SK-N-SH (cell line): ENCODE results near the gene ADRA2B. TPM values are rescaled to one million over a fixed set of nuclear protein-coding genes. Genes with fewer than 3 reads are reported as not detected.

Experiments used
- CHD2 ChIP-seq: fragments of 150-350 bp; IDR thresholded peaks from 2 replicates; pipeline ENCODE4 v1.6.1; 2018; ENCODE audit warnings: low read length; ENCODE audit not compliant: partially characterized antibody
- CTCF ChIP-seq: fragments of 200-600 bp; sonication (generic); IDR thresholded peaks from 2 replicates; pipeline ENCODE4 v1.6.1; 2017; ENCODE audit warnings: antibody characterized with exemption, mild to moderate bottlenecking, moderate library complexity
- EP300 ChIP-seq, 2 experiments: IDR thresholded peaks; 2 replicates each; pipeline versions ENCODE4 v1.4.0 to v1.6.1; 2012; ENCODE audit warnings: borderline replicate concordance in 1 of 2, low read depth in 1 of 2, low read length in 1 of 2
- MEF2A ChIP-seq: IDR thresholded peaks from 2 replicates; pipeline ENCODE4 v1.4.0; 2012; ENCODE audit warnings: low read depth, borderline replicate concordance
- MXI1 ChIP-seq: IDR thresholded peaks from 2 replicates; pipeline ENCODE4 v1.6.1; 2012; ENCODE audit warnings: mild to moderate bottlenecking, low read depth, low read length, improper control_type of control experiment
- RCOR1 ChIP-seq: fragments of 150-350 bp; IDR thresholded peaks from 2 replicates; pipeline ENCODE4 v1.6.1; 2017; ENCODE audit warnings: antibody characterized with exemption, low read length
- SIN3A ChIP-seq: IDR thresholded peaks from 2 replicates; pipeline ENCODE4 v1.6.1; 2012; ENCODE audit warnings: low read depth, mild to moderate bottlenecking, low read length, moderate library complexity, borderline replicate concordance
- SMC3 ChIP-seq: IDR thresholded peaks from 2 replicates; pipeline ENCODE4 v1.6.1; 2012; ENCODE audit warnings: low read depth, low read length, improper control_type of control experiment
- TEAD4 ChIP-seq: IDR thresholded peaks from 2 replicates; pipeline ENCODE4 v1.4.0; 2012; ENCODE audit warnings: mild to moderate bottlenecking, borderline replicate concordance; ENCODE audit not compliant: insufficient read depth
- USF1 ChIP-seq: IDR thresholded peaks from 2 replicates; pipeline ENCODE4 v1.4.0; 2012; ENCODE audit warnings: low read depth, borderline replicate concordance
- USF2 ChIP-seq: fragments of 150-350 bp; IDR thresholded peaks from 2 replicates; pipeline ENCODE4 v1.6.1; 2017; ENCODE audit warnings: antibody characterized with exemption, low read length, low read depth, borderline replicate concordance
- ZBTB33 ChIP-seq: IDR thresholded peaks from 2 replicates; pipeline ENCODE4 v1.4.0; 2012; ENCODE audit warnings: low read depth, borderline replicate concordance
- polyA plus RNA-seq, 3 experiments: library from polyadenylated mRNA; depleted of rRNA; stranded (reverse); fragments of >200 nt; gene quantifications; 2 replicates each; pipeline ENCODE4 v1.2.3, GENCODE V29; 2012
- TF ChIP-seq, protein P1 (sequence below): IDR thresholded peaks from 2 replicates; pipeline ENCODE4 v1.6.1; 2012; ENCODE audit warnings: mild to moderate bottlenecking, low read depth, low read length, moderate library complexity

Gene ADRA2B
- polyA plus RNA-seq, 1 of the 3 experiments (the other 2 are of a cell fraction), result not detected

GRCh38 chr2:96116879-96117533 lies 635 bp upstream of the ADRA2B start (continued):
- TF ChIP-seq, protein P1, sequence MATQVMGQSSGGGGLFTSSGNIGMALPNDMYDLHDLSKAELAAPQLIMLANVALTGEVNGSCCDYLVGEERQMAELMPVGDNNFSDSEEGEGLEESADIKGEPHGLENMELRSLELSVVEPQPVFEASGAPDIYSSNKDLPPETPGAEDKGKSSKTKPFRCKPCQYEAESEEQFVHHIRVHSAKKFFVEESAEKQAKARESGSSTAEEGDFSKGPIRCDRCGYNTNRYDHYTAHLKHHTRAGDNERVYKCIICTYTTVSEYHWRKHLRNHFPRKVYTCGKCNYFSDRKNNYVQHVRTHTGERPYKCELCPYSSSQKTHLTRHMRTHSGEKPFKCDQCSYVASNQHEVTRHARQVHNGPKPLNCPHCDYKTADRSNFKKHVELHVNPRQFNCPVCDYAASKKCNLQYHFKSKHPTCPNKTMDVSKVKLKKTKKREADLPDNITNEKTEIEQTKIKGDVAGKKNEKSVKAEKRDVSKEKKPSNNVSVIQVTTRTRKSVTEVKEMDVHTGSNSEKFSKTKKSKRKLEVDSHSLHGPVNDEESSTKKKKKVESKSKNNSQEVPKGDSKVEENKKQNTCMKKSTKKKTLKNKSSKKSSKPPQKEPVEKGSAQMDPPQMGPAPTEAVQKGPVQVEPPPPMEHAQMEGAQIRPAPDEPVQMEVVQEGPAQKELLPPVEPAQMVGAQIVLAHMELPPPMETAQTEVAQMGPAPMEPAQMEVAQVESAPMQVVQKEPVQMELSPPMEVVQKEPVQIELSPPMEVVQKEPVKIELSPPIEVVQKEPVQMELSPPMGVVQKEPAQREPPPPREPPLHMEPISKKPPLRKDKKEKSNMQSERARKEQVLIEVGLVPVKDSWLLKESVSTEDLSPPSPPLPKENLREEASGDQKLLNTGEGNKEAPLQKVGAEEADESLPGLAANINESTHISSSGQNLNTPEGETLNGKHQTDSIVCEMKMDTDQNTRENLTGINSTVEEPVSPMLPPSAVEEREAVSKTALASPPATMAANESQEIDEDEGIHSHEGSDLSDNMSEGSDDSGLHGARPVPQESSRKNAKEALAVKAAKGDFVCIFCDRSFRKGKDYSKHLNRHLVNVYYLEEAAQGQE, result no peak
- no peak for TF ChIP-seq ZBTB33
- no peak for TF ChIP-seq TEAD4
- TF ChIP-seq USF1, result no peak
- TF ChIP-seq RCOR1, result no peak
- no peak for TF ChIP-seq EP300 (IDR thresholded peaks at IDR 0.05; ENCODE audit: borderline replicate concordance in 1 of 2, low read depth in 1 of 2, low read length in 1 of 2)
- TF ChIP-seq USF2, result no peak
- TF ChIP-seq CTCF, result peak; percentile 71
- no peak for TF ChIP-seq CHD2
- TF ChIP-seq MEF2A, result no peak
- TF ChIP-seq MXI1, result no peak
- TF ChIP-seq SIN3A, result no peak
- peak; percentile 93 for TF ChIP-seq SMC3
